GM12878 (cell line): ENCODE data around the gene ZBTB5. TPM values are rescaled to one million over a fixed set of nuclear protein-coding genes. Genes with fewer than 3 reads are reported as not detected.

Source experiments
- ATAC-seq: fragments of 200-7000 bp; cut with Tn5 transposase; 3 replicates; pipeline ENCODE4 v1.9.1; 2020; ENCODE audit warnings: mild to moderate bottlenecking, moderate library complexity
- BruUV-seq: library from RNA; stranded (reverse); fragments of 400-500 nt; replicated peaks from 2 replicates; lab custom pipeline; 2021; lab: Mats Ljungman, UMichigan
- CTCF ChIA-PET: fragments of 300-600 bp; sonication (Branson Sonifier 250); formaldehyde crosslinking; extraction: SDS; loops from one replicate; lab custom pipeline; 2021; ENCODE audit warnings: inconsistent platforms; lab: Yijun Ruan, JAX
- POLR2A ChIA-PET: fragments of 350-600 bp; formaldehyde crosslinking; extraction: SDS; loops from one replicate; lab custom pipeline; 2021; ENCODE audit warnings: inconsistent platforms; lab: Charles Lee
- RAD21 ChIA-PET: fragments of 300-600 bp; sonication (Branson Sonifier 250); formaldehyde crosslinking; loops from one replicate; lab custom pipeline; 2023; ENCODE audit warnings: antibody characterized with exemption; ENCODE audit not compliant: unreplicated experiment; lab: Charles Lee
- SMC1A ChIA-PET: fragments of 300-600 bp; sonication (Branson Sonifier 250); formaldehyde crosslinking; loops from one replicate; lab custom pipeline; 2023; ENCODE audit not compliant: unreplicated experiment, uncharacterized antibody; lab: Charles Lee
- DNase-seq: peaks from one replicate; pipeline ENCODE4 v3.0.0-alpha.2; 2011; ENCODE audit warnings: low read depth, low spot score
- FAIRE-seq: peaks from 3 replicates; lab custom pipeline; 2011; peaks lifted over from hg19 to GRCh38; lab: Jason Lieb, UNC
- H2AFZ ChIP-seq: 2 replicates; pipeline ENCODE4 v1.6.0; 2011; ENCODE audit warnings: low read depth, low read length, control low read depth; ENCODE audit not compliant: control insufficient read depth
- H3K27ac ChIP-seq: 2 replicates; pipeline ENCODE4 v1.5.1; 2011; ENCODE audit warnings: control low read depth; ENCODE audit not compliant: control insufficient read depth, insufficient read depth
- H3K27me3 ChIP-seq, 2 experiments: replicated peaks in 1 of 2; 2 replicates each; pipeline versions ENCODE4 v1.6.0 to v1.6.1; 2011; ENCODE audit warnings: low read length in 1 of 2; ENCODE audit not compliant: control insufficient read depth in 2 of 2, insufficient read depth in 2 of 2
- H3K36me3 ChIP-seq, 2 experiments: 2 replicates each; pipeline ENCODE4 v1.5.1; 2011; ENCODE audit warnings: low read length in 1 of 2; ENCODE audit not compliant: control insufficient read depth in 2 of 2, insufficient read depth in 2 of 2
- H3K4me1 ChIP-seq: 2 replicates; pipeline ENCODE4 v1.6.1; 2011; ENCODE audit warnings: mild to moderate bottlenecking, low read length, moderate library complexity, mixed read lengths; ENCODE audit not compliant: control insufficient read depth, insufficient read depth
- H3K4me2 ChIP-seq: 2 replicates; pipeline ENCODE4 v1.6.0; 2011; ENCODE audit warnings: control low read depth; ENCODE audit not compliant: control insufficient read depth, insufficient read depth
- H3K4me3 ChIP-seq: fragments of 200-600 bp; sonication (generic); 2 replicates; pipeline ENCODE4 v1.5.1; 2016
- H3K79me2 ChIP-seq: 2 replicates; pipeline ENCODE4 v1.6.0; 2011; ENCODE audit warnings: low read length; ENCODE audit not compliant: control insufficient read depth, insufficient read depth
- H3K9ac ChIP-seq: 2 replicates; pipeline ENCODE4 v1.8.0; 2011; ENCODE audit warnings: low read length, control low read depth, mixed read lengths; ENCODE audit not compliant: control insufficient read depth, insufficient read depth
- H3K9me3 ChIP-seq: replicated peaks from 3 replicates; pipeline ENCODE4 v1.5.1; 2011; ENCODE audit warnings: mild to moderate bottlenecking, low read length; ENCODE audit not compliant: control insufficient read depth, insufficient read depth
- H4K20me1 ChIP-seq: 2 replicates; pipeline ENCODE4 v1.6.0; 2011; ENCODE audit not compliant: control insufficient read depth, insufficient read depth
- BCL11A ChIP-seq: IDR thresholded peaks from 2 replicates; pipeline ENCODE4 v1.6.1; 2011; ENCODE audit warnings: low read depth, low read length
- CEBPB ChIP-seq, 2 experiments: fragments of 150-350 bp in 1 of 2; IDR thresholded peaks; 2 replicates each; pipeline ENCODE4 v1.6.1; 2012 to 2014; ENCODE audit warnings: low read depth in 2 of 2, low read length in 2 of 2, borderline replicate concordance in 1 of 2, inconsistent platforms in 1 of 2
- CHD1 ChIP-seq: IDR thresholded peaks from 2 replicates; pipeline ENCODE4 v1.6.1; 2012; ENCODE audit warnings: low read depth, low read length, improper control_type of control experiment
- EP300 ChIP-seq, 2 experiments: fragments of 150-350 bp in 1 of 2; IDR thresholded peaks; 2 replicates each; pipeline ENCODE4 v1.6.1; 2011 to 2012; ENCODE audit warnings: low read depth in 2 of 2, low read length in 2 of 2, borderline replicate concordance in 1 of 2, improper control_type of control experiment in 1 of 2, inconsistent platforms in 1 of 2; ENCODE audit not compliant: control insufficient read depth in 1 of 2
- KDM1A ChIP-seq: fragments of 200-600 bp; sonication (generic); IDR thresholded peaks from 2 replicates; pipeline ENCODE4 v1.6.1; 2016; ENCODE audit warnings: borderline replicate concordance
- NFYB ChIP-seq: IDR thresholded peaks from 2 replicates; pipeline ENCODE4 v1.6.1; 2011; ENCODE audit warnings: low read depth, mild to moderate bottlenecking, low read length, improper control_type of control experiment, moderate library complexity; ENCODE audit not compliant: insufficient read depth
- SREBF1 ChIP-seq: IDR thresholded peaks from 2 replicates; pipeline ENCODE4 v1.6.1; 2012; ENCODE audit warnings: mild to moderate bottlenecking, low read length
- ZNF24 ChIP-seq: fragments of 450-650 bp; IDR thresholded peaks from 2 replicates; pipeline ENCODE4 v1.6.1; 2017; ENCODE audit warnings: antibody characterized with exemption, mild to moderate bottlenecking
- ZSCAN29 ChIP-seq: fragments of 450-650 bp; IDR thresholded peaks from 2 replicates; pipeline ENCODE4 v1.6.1; 2017; ENCODE audit warnings: mild to moderate bottlenecking, moderate library complexity
- ZZZ3 ChIP-seq: IDR thresholded peaks from 2 replicates; pipeline ENCODE4 v1.6.1; 2011; ENCODE audit warnings: low read depth; ENCODE audit not compliant: control insufficient read depth, insufficient read length
- WGBS: methylation state at CpG from one replicate; pipeline ENCODE4 v1.1.6; 2016; ENCODE audit warnings: low lambda C conversion rate; ENCODE audit not compliant: insufficient replicate concordance, insufficient coverage; ENCODE audit errors: missing lambda C conversion rate; 5-methylcytosine and 5-hydroxymethylcytosine counted together
- in situ Hi-C: fragments of 300-500 bp; cut with MboI; formaldehyde crosslinking; loops from 9 replicates; pipeline ENCODE4 v1.14.3; 2018; ENCODE audit warnings: mixed read lengths
- intact Hi-C: fragments of 100-400 bp; cut with micrococcal nuclease; formaldehyde crosslinking; loops from one replicate; pipeline ENCODE4 v1.14.2; 2022; ENCODE audit not compliant: unreplicated experiment
- polyA plus RNA-seq, 11 experiments: library from polyadenylated mRNA; depleted of rRNA in 4 of 11; unstranded in 6 of 11; stranded (reverse) in 5 of 11; fragments of >200 nt; fragmentation: Nextera tagmentation in 4 of 11; fragmentation: Illumina TruSeq in 1 of 11; extraction: Ambion mirVana in 4 of 11; extraction: Trizol in 1 of 11; gene quantifications; 1 replicate in 1 of 11; 2 replicates in 10 of 11; pipeline versions ENCODE4 v1.2.1 to v1.2.3, GENCODE V29; 2011 to 2016; ENCODE audit warnings: inconsistent platforms in 2 of 11, missing spikeins in 2 of 11, low read depth in 1 of 11
- total RNA-seq, 4 experiments: library from RNA; depleted of rRNA in 3 of 4; stranded (reverse); fragments of >200 nt in 3 of 4; fragmentation: Illumina TruSeq in 1 of 4; extraction: Trizol in 1 of 4; gene quantifications; 2 replicates each; pipeline versions ENCODE4 v1.2.1 to v1.2.3, GENCODE V29; 2013 to 2021
- TF ChIP-seq, protein P1 (sequence below): IDR thresholded peaks from 2 replicates; pipeline ENCODE4 v1.6.1; 2011; ENCODE audit warnings: borderline replicate concordance, low read depth, mild to moderate bottlenecking, moderate library complexity, low read length; ENCODE audit not compliant: insufficient read depth, poor library complexity, severe bottlenecking
- TF ChIP-seq, protein P2 (sequence below): IDR thresholded peaks from 2 replicates; pipeline ENCODE4 v1.6.1; 2012; ENCODE audit warnings: mild to moderate bottlenecking, low read depth, low read length
- TF ChIP-seq, protein P3 (sequence below): IDR thresholded peaks from 2 replicates; pipeline ENCODE4 v1.6.1; 2011; ENCODE audit warnings: low read depth, low read length, improper control_type of control experiment, borderline replicate concordance

Gene ZBTB5
- total and polyA plus RNA-seq, 10 of the 15 experiments (the other 5 are each of a cell fraction or from before 2014, with no cell fraction given), result 1.4 to 32.5 (median 12.1) TPM

DNA sequence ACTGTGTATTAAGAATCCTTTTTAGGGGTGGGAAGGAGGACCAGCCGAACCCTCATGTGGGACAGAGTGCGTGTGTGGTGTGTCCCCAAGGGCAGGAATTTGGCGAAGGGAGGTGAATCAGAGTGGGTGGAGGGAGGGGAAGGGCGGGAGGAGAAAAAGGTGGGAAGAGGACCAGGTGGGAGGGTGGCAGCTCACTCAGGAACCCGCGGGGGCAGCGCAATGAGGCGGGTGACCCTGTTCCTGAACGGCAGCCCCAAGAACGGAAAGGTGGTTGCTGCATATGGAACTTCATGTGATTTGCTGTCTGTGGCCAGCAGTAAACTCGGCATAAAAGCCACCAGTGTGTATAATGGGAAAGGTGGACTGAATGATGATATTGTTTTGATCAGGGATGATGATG lies 11.7 kb upstream of the ZBTB5 start:
- intact Hi-C loops, result no loop called here
- no peak for DNase-seq
- no peaks in the 10 kb centered on the region for H3K4me1 ChIP-seq
- TF ChIP-seq NFYB (no peak), SREBF1 (no peak), BCL11A (no peak), ZZZ3 (no peak), EP300 (IDR thresholded peaks at IDR 0.05; ENCODE audit: borderline replicate concordance in 1 of 2, control insufficient read depth in 1 of 2, low read depth in 2 of 2, low read length in 2 of 2) (no peak), CEBPB (IDR thresholded peaks at IDR 0.05; ENCODE audit: borderline replicate concordance in 1 of 2, low read depth in 2 of 2, low read length in 2 of 2) (no peak), KDM1A (no peak), CHD1 (no peak), ZSCAN29 (no peak), ZNF24 (no peak)
- TF ChIP-seq, protein P1, sequence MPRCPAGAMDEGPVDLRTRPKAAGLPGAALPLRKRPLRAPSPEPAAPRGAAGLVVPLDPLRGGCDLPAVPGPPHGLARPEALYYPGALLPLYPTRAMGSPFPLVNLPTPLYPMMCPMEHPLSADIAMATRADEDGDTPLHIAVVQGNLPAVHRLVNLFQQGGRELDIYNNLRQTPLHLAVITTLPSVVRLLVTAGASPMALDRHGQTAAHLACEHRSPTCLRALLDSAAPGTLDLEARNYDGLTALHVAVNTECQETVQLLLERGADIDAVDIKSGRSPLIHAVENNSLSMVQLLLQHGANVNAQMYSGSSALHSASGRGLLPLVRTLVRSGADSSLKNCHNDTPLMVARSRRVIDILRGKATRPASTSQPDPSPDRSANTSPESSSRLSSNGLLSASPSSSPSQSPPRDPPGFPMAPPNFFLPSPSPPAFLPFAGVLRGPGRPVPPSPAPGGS, result no peak
- TF ChIP-seq, protein P2, sequence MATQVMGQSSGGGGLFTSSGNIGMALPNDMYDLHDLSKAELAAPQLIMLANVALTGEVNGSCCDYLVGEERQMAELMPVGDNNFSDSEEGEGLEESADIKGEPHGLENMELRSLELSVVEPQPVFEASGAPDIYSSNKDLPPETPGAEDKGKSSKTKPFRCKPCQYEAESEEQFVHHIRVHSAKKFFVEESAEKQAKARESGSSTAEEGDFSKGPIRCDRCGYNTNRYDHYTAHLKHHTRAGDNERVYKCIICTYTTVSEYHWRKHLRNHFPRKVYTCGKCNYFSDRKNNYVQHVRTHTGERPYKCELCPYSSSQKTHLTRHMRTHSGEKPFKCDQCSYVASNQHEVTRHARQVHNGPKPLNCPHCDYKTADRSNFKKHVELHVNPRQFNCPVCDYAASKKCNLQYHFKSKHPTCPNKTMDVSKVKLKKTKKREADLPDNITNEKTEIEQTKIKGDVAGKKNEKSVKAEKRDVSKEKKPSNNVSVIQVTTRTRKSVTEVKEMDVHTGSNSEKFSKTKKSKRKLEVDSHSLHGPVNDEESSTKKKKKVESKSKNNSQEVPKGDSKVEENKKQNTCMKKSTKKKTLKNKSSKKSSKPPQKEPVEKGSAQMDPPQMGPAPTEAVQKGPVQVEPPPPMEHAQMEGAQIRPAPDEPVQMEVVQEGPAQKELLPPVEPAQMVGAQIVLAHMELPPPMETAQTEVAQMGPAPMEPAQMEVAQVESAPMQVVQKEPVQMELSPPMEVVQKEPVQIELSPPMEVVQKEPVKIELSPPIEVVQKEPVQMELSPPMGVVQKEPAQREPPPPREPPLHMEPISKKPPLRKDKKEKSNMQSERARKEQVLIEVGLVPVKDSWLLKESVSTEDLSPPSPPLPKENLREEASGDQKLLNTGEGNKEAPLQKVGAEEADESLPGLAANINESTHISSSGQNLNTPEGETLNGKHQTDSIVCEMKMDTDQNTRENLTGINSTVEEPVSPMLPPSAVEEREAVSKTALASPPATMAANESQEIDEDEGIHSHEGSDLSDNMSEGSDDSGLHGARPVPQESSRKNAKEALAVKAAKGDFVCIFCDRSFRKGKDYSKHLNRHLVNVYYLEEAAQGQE, result no peak
- TF ChIP-seq, protein P3, sequence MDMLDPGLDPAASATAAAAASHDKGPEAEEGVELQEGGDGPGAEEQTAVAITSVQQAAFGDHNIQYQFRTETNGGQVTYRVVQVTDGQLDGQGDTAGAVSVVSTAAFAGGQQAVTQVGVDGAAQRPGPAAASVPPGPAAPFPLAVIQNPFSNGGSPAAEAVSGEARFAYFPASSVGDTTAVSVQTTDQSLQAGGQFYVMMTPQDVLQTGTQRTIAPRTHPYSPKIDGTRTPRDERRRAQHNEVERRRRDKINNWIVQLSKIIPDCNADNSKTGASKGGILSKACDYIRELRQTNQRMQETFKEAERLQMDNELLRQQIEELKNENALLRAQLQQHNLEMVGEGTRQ, result no peak
- TF ChIP-seq, all 136 proteins: peak for 0
- POLR2A ChIA-PET, result no interaction called here
- RAD21 ChIA-PET, result no interaction called here
- H3K79me2 ChIP-seq, result no peaks in the 10 kb centered on the region
- CTCF ChIA-PET, result no interaction called here
- no TSS peak for BruUV-seq
- H3K27ac ChIP-seq, result no peak overlapping the region
- in situ Hi-C loops, result loop anchor here (25.0 kb wide), 1 partner anchor 535 kb away; no protein-coding TSS in a partner anchor
- no peak overlapping the region for H2AFZ ChIP-seq
- H3K9ac ChIP-seq, result no peak overlapping the region
- ATAC-seq (no peak), FAIRE-seq (no peak)
- 50% methylated on average over 9 of the region's 11 CpGs for WGBS
- H3K9me3 ChIP-seq, result no peaks in the 10 kb centered on the region; the same call in 1 of the 3 replicates
- H3K27me3 ChIP-seq, result peaks cover 0 to 2% of the 10 kb centered on the region in 2 experiments; a peak in 1 of 4 replicates
- no peak overlapping the region for H3K4me2 ChIP-seq
- H3K36me3 ChIP-seq, result no peaks in the 10 kb centered on the region
- H4K20me1 ChIP-seq, result no peaks in the 10 kb centered on the region
- SMC1A ChIA-PET, result interaction anchor here (0.6 to 1.1 kb wide), 2 partner anchors 19 to 40 kb away, joined by 3 read pairs; no protein-coding TSS in a partner anchor
- no peak overlapping the region for H3K4me3 ChIP-seq
